Lower lobe of right lung (tissue), 2 donors: Measurements from ENCODE around the gene GRAMD1C. TPM values are rescaled to one million over a fixed set of nuclear protein-coding genes. Genes with fewer than 3 reads are reported as not detected.
A peak's percentile ranks its signal among the peaks of the same experiment; 100 is the strongest.

Experiments
- ATAC-seq, 2 donors: fragments of 200-7000 bp; cut with Tn5 transposase; one replicate each; pipeline ENCODE4 v1.9.1; 2020 to 2022; ENCODE audit warnings: mild to moderate bottlenecking in 2 of 2, moderate library complexity in 2 of 2
- DNase-seq: peaks from one replicate; pipeline ENCODE4 v3.0.0-alpha.2; 2020
- H3K27ac ChIP-seq: fragments of 200-600 bp; one replicate; pipeline ENCODE4 v1.8.0; 2022
- H3K27me3 ChIP-seq: fragments of 200-600 bp; one replicate; pipeline ENCODE4 v1.8.0; 2022; ENCODE audit warnings: low read depth
- H3K36me3 ChIP-seq: fragments of 200-600 bp; one replicate; pipeline ENCODE4 v1.8.0; 2022; ENCODE audit warnings: mild to moderate bottlenecking
- H3K4me1 ChIP-seq: fragments of 200-600 bp; one replicate; pipeline ENCODE4 v1.8.0; 2022
- H3K4me3 ChIP-seq: fragments of 200-600 bp; one replicate; pipeline ENCODE4 v1.8.0; 2022; ENCODE audit warnings: mild to moderate bottlenecking
- H3K9me3 ChIP-seq: fragments of 200-600 bp; one replicate; pipeline ENCODE4 v1.8.0; 2022
- intact Hi-C: fragments of 100-400 bp; cut with DNase I; formaldehyde crosslinking; loops from one replicate; pipeline ENCODE4 v1.11.0; 2022
- total RNA-seq: library from RNA; stranded (reverse); fragmentation: NEBNext Ultra II Directional; extraction: Animal tissue kit (Norgen Biotek cat#: 25700); gene quantifications from one replicate; pipeline ENCODE4 v1.2.1, GENCODE V29; 2021
- TF ChIP-seq, protein P1 (sequence below): fragments of 200-600 bp; IDR thresholded peaks from one replicate; pipeline ENCODE4 v1.8.0; 2022; ENCODE audit warnings: antibody characterized with exemption, mild to moderate bottlenecking
- donor health status: DM: no; HTN: yes; CAD: no; lungs with severe emphysema.

The GRAMD1C gene
- total RNA-seq, 1 donor from 2014 or later, result 9.2 TPM

- intact Hi-C loops, result no loop called here
- peak; percentile 66 to 73 for ATAC-seq
- TF ChIP-seq, protein P1, sequence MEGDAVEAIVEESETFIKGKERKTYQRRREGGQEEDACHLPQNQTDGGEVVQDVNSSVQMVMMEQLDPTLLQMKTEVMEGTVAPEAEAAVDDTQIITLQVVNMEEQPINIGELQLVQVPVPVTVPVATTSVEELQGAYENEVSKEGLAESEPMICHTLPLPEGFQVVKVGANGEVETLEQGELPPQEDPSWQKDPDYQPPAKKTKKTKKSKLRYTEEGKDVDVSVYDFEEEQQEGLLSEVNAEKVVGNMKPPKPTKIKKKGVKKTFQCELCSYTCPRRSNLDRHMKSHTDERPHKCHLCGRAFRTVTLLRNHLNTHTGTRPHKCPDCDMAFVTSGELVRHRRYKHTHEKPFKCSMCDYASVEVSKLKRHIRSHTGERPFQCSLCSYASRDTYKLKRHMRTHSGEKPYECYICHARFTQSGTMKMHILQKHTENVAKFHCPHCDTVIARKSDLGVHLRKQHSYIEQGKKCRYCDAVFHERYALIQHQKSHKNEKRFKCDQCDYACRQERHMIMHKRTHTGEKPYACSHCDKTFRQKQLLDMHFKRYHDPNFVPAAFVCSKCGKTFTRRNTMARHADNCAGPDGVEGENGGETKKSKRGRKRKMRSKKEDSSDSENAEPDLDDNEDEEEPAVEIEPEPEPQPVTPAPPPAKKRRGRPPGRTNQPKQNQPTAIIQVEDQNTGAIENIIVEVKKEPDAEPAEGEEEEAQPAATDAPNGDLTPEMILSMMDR, result no peak
- H3K4me1 ChIP-seq, result no peaks in the 10 kb centered on the region
- H3K27ac ChIP-seq, result no peak overlapping the region
- peaks cover 10% of the 10 kb centered on the region for H3K9me3 ChIP-seq
- H3K27me3 ChIP-seq, result no peaks in the 10 kb centered on the region
- DNase-seq, result no peak
- H3K36me3 ChIP-seq, result no peaks in the 10 kb centered on the region
- no peak overlapping the region for H3K4me3 ChIP-seq
Observed at GRCh38 chr3:113968986-113969385, 130.4 kb downstream of the GRAMD1C start.

DNA sequence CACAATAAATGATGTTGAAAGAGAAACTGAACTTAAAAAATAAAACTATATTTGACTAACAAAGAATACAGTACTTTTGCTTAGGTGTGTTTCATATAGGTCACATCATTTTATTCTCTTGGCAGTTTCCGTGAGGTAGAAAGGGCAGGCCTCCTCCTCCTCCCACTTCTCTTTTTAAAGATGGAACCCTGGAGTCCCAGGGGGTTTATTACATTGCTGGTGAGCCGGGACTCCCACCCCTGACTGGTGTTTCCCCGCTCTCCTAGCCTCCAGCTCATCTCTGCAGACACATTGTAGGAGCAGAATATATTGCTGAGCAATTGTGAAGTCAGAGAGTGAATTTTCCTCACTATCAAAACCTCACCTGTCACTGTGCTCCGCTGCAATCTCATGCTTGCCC lies 139.2 kb downstream of the GRAMD1C start:
- peaks cover 10% of the 10 kb centered on the region for H3K9me3 ChIP-seq
- ATAC-seq (no peak), DNase-seq (no peak)
- H3K27me3 ChIP-seq, result no peaks in the 10 kb centered on the region
- H3K4me1 ChIP-seq, result no peaks in the 10 kb centered on the region
- no peak overlapping the region for H3K27ac ChIP-seq
- intact Hi-C loops, result no loop called here
- TF ChIP-seq, protein P1, result no peak
- H3K4me3 ChIP-seq, result no peak overlapping the region
- H3K36me3 ChIP-seq, result peaks cover 27% of the 10 kb centered on the region

- TF ChIP-seq, protein P1, result no peak
- Histone ChIP-seq H3K27ac (no peak overlapping the region), H3K36me3 (peaks cover 31% of the 10 kb centered on the region), H3K9me3 (no peaks in the 10 kb centered on the region), H3K27me3 (no peaks in the 10 kb centered on the region), H3K4me3 (no peak overlapping the region), H3K4me1 (no peaks in the 10 kb centered on the region)
- ATAC-seq, result no peak
- intact Hi-C loops, result no loop called here
- DNase-seq, result no peak
Observed at GRCh38 chr3:113979916-113980315, 141.3 kb downstream of the GRAMD1C start.

- DNase-seq, result no peak
- intact Hi-C loops, result no loop called here
- no peaks in the 10 kb centered on the region for H3K4me1 ChIP-seq
- no peaks in the 10 kb centered on the region for H3K27me3 ChIP-seq
- no peak for ATAC-seq
- TF ChIP-seq, protein P1, result no peak
- no peak overlapping the region for H3K27ac ChIP-seq
- peaks cover 31% of the 10 kb centered on the region for H3K36me3 ChIP-seq
- H3K9me3 ChIP-seq, result no peaks in the 10 kb centered on the region
- no peak overlapping the region for H3K4me3 ChIP-seq
Observed at GRCh38 chr3:113981803-113982202, 143.2 kb downstream of the GRAMD1C start.

DNA sequence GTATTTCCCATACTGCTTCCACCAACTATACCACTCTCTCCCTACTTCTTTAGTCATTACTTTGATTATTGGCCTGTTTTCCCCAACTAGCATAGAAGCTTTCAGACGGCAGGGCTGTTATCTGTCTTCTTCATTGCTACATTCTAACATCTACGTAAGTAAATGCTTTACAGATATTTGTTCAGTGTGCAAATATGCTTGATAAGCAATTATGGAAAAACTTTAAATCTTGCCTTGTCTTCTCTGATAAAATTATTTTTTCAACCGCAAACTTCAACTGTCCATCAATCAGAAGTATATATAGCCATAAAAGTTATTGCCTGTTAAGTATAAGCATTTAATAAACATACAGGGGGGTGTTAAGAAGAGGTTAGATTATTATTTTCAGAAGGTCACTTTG lies 145.0 kb downstream of the GRAMD1C start:
- H3K36me3 ChIP-seq, result peaks cover 20% of the 10 kb centered on the region
- ATAC-seq, result no peak
- TF ChIP-seq, protein P1, result no peak
- no peak overlapping the region for H3K4me3 ChIP-seq
- no peaks in the 10 kb centered on the region for H3K27me3 ChIP-seq
- no peaks in the 10 kb centered on the region for H3K9me3 ChIP-seq
- no peaks in the 10 kb centered on the region for H3K4me1 ChIP-seq
- DNase-seq, result no peak
- H3K27ac ChIP-seq, result no peak overlapping the region
- intact Hi-C loops, result no loop called here

GRCh38 chr3:113985541-113985940 lies 147.0 kb downstream of the GRAMD1C start:
- intact Hi-C loops, result no loop called here
- no peak for DNase-seq
- Histone ChIP-seq H3K4me3 (no peak overlapping the region), H3K27me3 (no peaks in the 10 kb centered on the region), H3K4me1 (no peaks in the 10 kb centered on the region), H3K36me3 (peaks cover 4% of the 10 kb centered on the region), H3K9me3 (no peaks in the 10 kb centered on the region), H3K27ac (no peak overlapping the region)
- TF ChIP-seq, protein P1, result no peak
- ATAC-seq, result no peak
